Hepatocyte (in vitro differentiated cells): ENCODE results near the gene FBXO15. TPM values are rescaled to one million over a fixed set of nuclear protein-coding genes. Genes with fewer than 3 reads are reported as not detected.
A peak's percentile ranks its signal among the peaks of the same experiment; 100 is the strongest.

ENCODE experiments used
- DNase-seq: peaks from one replicate; pipeline ENCODE4 v3.0.0-alpha.2; 2016; ENCODE audit warnings: low spot score
- H2AFZ ChIP-seq: fragments of 200-600 bp; sonication (generic); 2 replicates; pipeline ENCODE4 v1.6.0; 2016; ENCODE audit warnings: antibody characterized with exemption, mild to moderate bottlenecking
- H3K27ac ChIP-seq: fragments of 200-600 bp; sonication (generic); 2 replicates; pipeline ENCODE4 v1.5.1; 2016; ENCODE audit warnings: mild to moderate bottlenecking
- H3K27me3 ChIP-seq: fragments of 200-600 bp; sonication (generic); 2 replicates; pipeline ENCODE4 v1.6.1; 2016
- H3K36me3 ChIP-seq: fragments of 200-600 bp; sonication (generic); replicated peaks from 2 replicates; pipeline ENCODE4 v1.5.1; 2016; ENCODE audit warnings: low read depth; ENCODE audit not compliant: insufficient read depth
- H3K4me1 ChIP-seq: fragments of 200-600 bp; sonication (generic); 2 replicates; pipeline ENCODE4 v1.5.1; 2016; ENCODE audit warnings: mild to moderate bottlenecking, moderate library complexity; ENCODE audit not compliant: insufficient read depth
- H3K4me2 ChIP-seq: fragments of 200-600 bp; sonication (generic); 2 replicates; pipeline ENCODE4 v1.6.0; 2016
- H3K4me3 ChIP-seq: fragments of 200-600 bp; sonication (generic); 2 replicates; pipeline ENCODE4 v1.5.1; 2016; ENCODE audit warnings: mild to moderate bottlenecking
- H3K79me2 ChIP-seq: fragments of 200-600 bp; sonication (generic); 2 replicates; pipeline ENCODE4 v1.6.0; 2017; ENCODE audit warnings: mild to moderate bottlenecking
- H3K9me2 ChIP-seq: fragments of 200-600 bp; sonication (generic); replicated peaks from 2 replicates; pipeline ENCODE4 v1.6.0; 2017; ENCODE audit warnings: mild to moderate bottlenecking; ENCODE audit not compliant: insufficient read depth
- H3K9me3 ChIP-seq: fragments of 200-600 bp; sonication (generic); 2 replicates; pipeline ENCODE4 v1.5.1; 2016; ENCODE audit warnings: low read depth, mild to moderate bottlenecking
- H4K20me1 ChIP-seq: fragments of 200-600 bp; sonication (generic); 2 replicates; pipeline ENCODE4 v1.6.0; 2016; ENCODE audit warnings: mild to moderate bottlenecking; ENCODE audit not compliant: insufficient read depth, poor library complexity, severe bottlenecking
- CTCF ChIP-seq: fragments of 200-600 bp; sonication (generic); IDR thresholded peaks from 2 replicates; pipeline ENCODE4 v1.5.1; 2016; ENCODE audit warnings: antibody characterized with exemption, mild to moderate bottlenecking; ENCODE audit not compliant: poor library complexity
- EZH2 ChIP-seq: fragments of 200-600 bp; sonication (generic); IDR thresholded peaks from 2 replicates; pipeline ENCODE4 v1.6.1; 2016; ENCODE audit warnings: antibody characterized with exemption, mild to moderate bottlenecking, borderline replicate concordance
- EZH2phosphoT487 ChIP-seq: fragments of 200-600 bp; sonication (generic); IDR thresholded peaks from one replicate; pipeline ENCODE4 v1.6.1; 2018; ENCODE audit warnings: antibody characterized with exemption, mild to moderate bottlenecking, low read depth, moderate library complexity; ENCODE audit not compliant: unreplicated experiment, severe bottlenecking
- WGBS: methylation state at CpG from one replicate; pipeline ENCODE4 v1.1.6; 2016; ENCODE audit warnings: low lambda C conversion rate; ENCODE audit errors: missing lambda C conversion rate; 5-methylcytosine and 5-hydroxymethylcytosine counted together
- polyA plus RNA-seq: library from polyadenylated mRNA; unstranded; fragments of >200 nt; fragmentation: Nextera tagmentation; extraction: Ambion mirVana; gene quantifications from 2 replicates; pipeline ENCODE4 v1.2.1, GENCODE V29; 2016
- total RNA-seq: library from RNA; depleted of rRNA; stranded (reverse); fragments of >200 nt; gene quantifications from 2 replicates; pipeline ENCODE4 v1.2.3, GENCODE V29; 2014

FBXO15 gene
- 0.48 and 0.93 TPM in 2 replicates for total RNA-seq
- 0.69 and 0.84 TPM in 2 replicates for polyA plus RNA-seq

- Histone ChIP-seq H3K27me3 (no peaks in the 10 kb centered on the region), H3K9me2 (no peaks in the 10 kb centered on the region), H3K27ac (peak within 1 kb of the TSS; percentile 79), H2AFZ (peak within 1 kb of the TSS; percentile 92), H4K20me1 (no peaks in the 10 kb centered on the region), H3K9me3 (no peaks in the 10 kb centered on the region), H3K4me2 (peak within 1 kb of the TSS; percentile 95), H3K36me3 (no peaks in the 10 kb centered on the region), H3K4me1 (peaks cover 16% of the 10 kb centered on the region), H3K79me2 (peaks cover 43% of the 10 kb centered on the region), H3K4me3 (peak within 1 kb of the TSS; percentile 73)
- under 1% methylated on average over 58 of the region's 58 CpGs for WGBS
- TF ChIP-seq EZH2phosphoT487 (no peak), CTCF (no peak), EZH2 (no peak)
- peak; percentile 97 for DNase-seq
Observed at GRCh38 chr18:74147779-74148542, at the start of gene FBXO15, which contains the start of gene TIMM21. FBXO15 (minus strand) TSS chr18:74147834; CDS start chr18:74147785, 49 bp downstream. TIMM21 (plus strand) TSS chr18:74148523; CDS start chr18:74148809, 286 bp downstream.

GRCh38 chr18:74196220-74197119, 48.8 kb upstream of the FBXO15 start:
- Histone ChIP-seq H3K79me2 (no peaks in the 10 kb centered on the region), H3K36me3 (no peaks in the 10 kb centered on the region), H3K4me3 (peak overlapping the region; percentile 28), H3K27ac (peak overlapping the region; percentile 57), H3K9me3 (no peaks in the 10 kb centered on the region), H3K9me2 (no peaks in the 10 kb centered on the region), H3K4me2 (peak overlapping the region; percentile 72), H2AFZ (peak overlapping the region; percentile 74), H3K27me3 (no peaks in the 10 kb centered on the region), H4K20me1 (no peaks in the 10 kb centered on the region), H3K4me1 (no peaks in the 10 kb centered on the region)
- no peak for TF ChIP-seq EZH2
- TF ChIP-seq CTCF: peak; percentile 88
- TF ChIP-seq EZH2phosphoT487: no peak
- 8% methylated on average over 9 of the region's 9 CpGs for WGBS
- DNase-seq: peak; percentile 77

- H4K20me1 ChIP-seq: no peaks in the 10 kb centered on the region
- DNase-seq: no peak
- H3K36me3 ChIP-seq: no peaks in the 10 kb centered on the region
- no peak overlapping the region for H3K27ac ChIP-seq
- no peak overlapping the region for H3K4me3 ChIP-seq
- no peak overlapping the region for H3K4me2 ChIP-seq
- no peaks in the 10 kb centered on the region for H3K27me3 ChIP-seq
- H2AFZ ChIP-seq: no peak overlapping the region
- TF ChIP-seq EZH2 (no peak), EZH2phosphoT487 (no peak), CTCF (no peak)
- H3K9me3 ChIP-seq: no peaks in the 10 kb centered on the region
- H3K9me2 ChIP-seq: no peaks in the 10 kb centered on the region
- H3K79me2 ChIP-seq: no peaks in the 10 kb centered on the region
- H3K4me1 ChIP-seq: no peaks in the 10 kb centered on the region
- WGBS: 66% methylated on average over 3 of the region's 3 CpGs
Observed at GRCh38 chr18:74194691-74195090, 47.1 kb upstream of the FBXO15 start.
